Breast epithelium (tissue), 3 donors: ENCODE results near the gene MEIOC.

Source experiments
- CTCF ChIP-seq, 3 donors: fragments of 450-650 bp; IDR thresholded peaks; one replicate each; pipeline ENCODE4 v1.5.1; 2016 to 2017; ENCODE audit warnings: antibody characterized with exemption in 3 of 3, mild to moderate bottlenecking in 3 of 3, moderate library complexity in 3 of 3
- POLR2A ChIP-seq: fragments of 450-650 bp; IDR thresholded peaks from one replicate; pipeline ENCODE4 v1.6.1; 2016; ENCODE audit warnings: antibody characterized with exemption, mild to moderate bottlenecking, moderate library complexity
- POLR2AphosphoS5 ChIP-seq, 3 donors: sonication (generic); formaldehyde crosslinking; IDR thresholded peaks; one replicate each; pipeline ENCODE4 v1.6.1; 2017; ENCODE audit warnings: antibody characterized with exemption in 3 of 3

- TF ChIP-seq CTCF (IDR thresholded peaks at IDR 0.05) (no peak), POLR2A (no peak), POLR2AphosphoS5 (IDR thresholded peaks at IDR 0.05) (no peak)
Measured at GRCh38 chr17:44722254-44722653, 66.0 kb downstream of the MEIOC start.
